K562 (cell line): ENCODE data around the gene GYG2. TPM values are rescaled to one million over a fixed set of nuclear protein-coding genes. Genes with fewer than 3 reads are reported as not detected.

Experiments
- ATAC-seq: fragments of 200-7000 bp; cut with Tn5 transposase; 3 replicates; pipeline ENCODE4 v1.9.1; 2020; ENCODE audit warnings: moderate library complexity
- BruUV-seq: library from RNA; stranded (reverse); fragments of 400-500 nt; replicated peaks from 2 replicates; lab custom pipeline; 2021; lab: Mats Ljungman, UMichigan
- CTCF ChIA-PET: fragments of 300-600 bp; formaldehyde crosslinking; extraction: SDS; loops from one replicate; lab custom pipeline; 2021; ENCODE audit warnings: low intra/inter-chr PET ratio; lab: Yijun Ruan, JAX
- POLR2A ChIA-PET: fragments of 300-600, 350-650 bp; sonication (Branson Sonifier 250); formaldehyde crosslinking; extraction: SDS; loops from one replicate; lab custom pipeline; 2021; ENCODE audit warnings: antibody characterized with exemption, inconsistent platforms; lab: Yijun Ruan, JAX
- DNase-seq, 4 experiments: peaks; one replicate each; pipeline versions ENCODE4 v3.0.0 to v3.0.0-alpha.2; 2011 to 2018; ENCODE audit warnings: low spot score in 3 of 4, mixed read lengths in 3 of 4; ENCODE audit errors: extremely low read depth in 1 of 4
- FAIRE-seq: peaks from 2 replicates; lab custom pipeline; 2011; peaks lifted over from hg19 to GRCh38; lab: Jason Lieb, UNC
- H2AFZ ChIP-seq: 2 replicates; pipeline ENCODE4 v1.6.0; 2011; ENCODE audit warnings: low read depth, low read length, control low read depth, inconsistent platforms
- H3K27ac ChIP-seq: fragments of 200-600 bp; 3 replicates; pipeline ENCODE4 v1.8.0; 2011; ENCODE audit warnings: low read depth, mild to moderate bottlenecking, control low read depth, inconsistent platforms, low read length, moderate library complexity, mixed read lengths; ENCODE audit errors: extremely low read depth
- H3K27me3 ChIP-seq, 2 experiments: fragments of 300-600 bp in 1 of 2; 2 replicates in 1 of 2; 3 replicates in 1 of 2; pipeline versions ENCODE4 v1.6.0 to v1.8.0; 2011; ENCODE audit warnings: inconsistent platforms in 2 of 2, low read length in 2 of 2, mild to moderate bottlenecking in 1 of 2, mixed read lengths in 1 of 2, moderate library complexity in 1 of 2; ENCODE audit not compliant: control insufficient read depth in 2 of 2, insufficient read depth in 2 of 2
- H3K36me3 ChIP-seq: fragments of 300-600 bp; 3 replicates; pipeline ENCODE4 v1.8.0; 2011; ENCODE audit warnings: mild to moderate bottlenecking, low read length, inconsistent platforms; ENCODE audit not compliant: control insufficient read depth, insufficient read depth
- H3K4me1 ChIP-seq, 2 experiments: fragments of 200-600 bp in 1 of 2; replicated peaks in 1 of 2; 2 replicates in 1 of 2; 3 replicates in 1 of 2; pipeline versions ENCODE4 v1.5.1 to v1.8.0; 2011; ENCODE audit warnings: inconsistent platforms in 2 of 2, low read length in 2 of 2, mild to moderate bottlenecking in 1 of 2, mixed read lengths in 1 of 2, moderate library complexity in 1 of 2; ENCODE audit not compliant: control insufficient read depth in 2 of 2, insufficient read depth in 2 of 2
- H3K4me2 ChIP-seq: 2 replicates; pipeline ENCODE4 v1.6.1; 2011; ENCODE audit warnings: low read length, control low read depth, inconsistent platforms, mixed read lengths; ENCODE audit not compliant: insufficient read depth
- H3K4me3 ChIP-seq: fragments of 200-600 bp; sonication (generic), shearing (Covaris generic); 2 replicates; pipeline ENCODE4 v1.5.1; 2016; ENCODE audit warnings: control low read depth, inconsistent platforms
- H3K79me2 ChIP-seq: fragments of 200-600 bp; 3 replicates; pipeline ENCODE4 v1.8.0; 2011; ENCODE audit warnings: low read length, inconsistent platforms; ENCODE audit not compliant: control insufficient read depth, insufficient read depth
- H3K9ac ChIP-seq, 2 experiments: 2 replicates each; pipeline versions ENCODE4 v1.6.0 to v1.6.1; 2011; ENCODE audit warnings: low read depth in 2 of 2, low read length in 2 of 2, control low read depth in 1 of 2, inconsistent platforms in 1 of 2, mild to moderate bottlenecking in 1 of 2, mixed read lengths in 1 of 2; ENCODE audit not compliant: insufficient read depth in 1 of 2
- H3K9me1 ChIP-seq: one replicate; pipeline ENCODE4 v1.6.0; 2011; ENCODE audit warnings: inconsistent platforms, mild to moderate bottlenecking, low read length, moderate library complexity; ENCODE audit not compliant: control insufficient read depth, insufficient read depth
- H3K9me3 ChIP-seq: replicated peaks from 2 replicates; pipeline ENCODE4 v1.5.1; 2011; ENCODE audit warnings: low read depth, low read length, inconsistent platforms; ENCODE audit not compliant: control insufficient read depth, insufficient read depth
- H4K20me1 ChIP-seq: replicated peaks from 2 replicates; pipeline ENCODE4 v1.6.1; 2011; ENCODE audit warnings: low read length, inconsistent platforms, mixed read lengths; ENCODE audit not compliant: control insufficient read depth, insufficient read depth
- AFF4 ChIP-seq: sonication (generic); formaldehyde crosslinking; IDR thresholded peaks from 2 replicates; pipeline ENCODE4 v1.8.0; 2023; ENCODE audit warnings: mild to moderate bottlenecking, missing genetic modification reagents
- CTCF ChIP-seq, 3 experiments: IDR thresholded peaks in 2 of 3; conservative IDR thresholded peaks in 1 of 3; 2 replicates each; pipeline ENCODE4 v1.5.1; 2011 to 2012; ENCODE audit warnings: low read length in 3 of 3, mild to moderate bottlenecking in 3 of 3, control low read depth in 2 of 3, improper control_type of control experiment in 1 of 3, inconsistent platforms in 1 of 3, low read depth in 1 of 3, mixed read lengths in 1 of 3, moderate library complexity in 1 of 3; ENCODE audit not compliant: insufficient read depth in 2 of 3
- ERF ChIP-seq: fragments of 450-650 bp; formaldehyde crosslinking; IDR thresholded peaks from 2 replicates; pipeline ENCODE4 v1.4.0; 2020; ENCODE audit warnings: mild to moderate bottlenecking, mixed read lengths
- HBP1 ChIP-seq: fragments of 450-650 bp; formaldehyde crosslinking; IDR thresholded peaks from 2 replicates; pipeline ENCODE4 v1.4.0; 2022; ENCODE audit warnings: missing genetic modification characterization
- MED1 ChIP-seq: sonication (generic); formaldehyde crosslinking; IDR thresholded peaks from 2 replicates; pipeline ENCODE4 v1.8.1; 2023; ENCODE audit warnings: missing genetic modification reagents, borderline replicate concordance
- MTA3 ChIP-seq: fragments of 450-650 bp; formaldehyde crosslinking; IDR thresholded peaks from 2 replicates; pipeline ENCODE4 v1.6.1; 2017; ENCODE audit warnings: mild to moderate bottlenecking, borderline replicate concordance
- NRF1 ChIP-seq, 2 experiments: fragments of 450-650 bp; IDR thresholded peaks in 1 of 2; conservative IDR thresholded peaks in 1 of 2; 2 replicates each; pipeline ENCODE4 v1.6.1; 2014; ENCODE audit warnings: mild to moderate bottlenecking in 2 of 2
- PCBP1 ChIP-seq: fragments of 200-400 bp; formaldehyde crosslinking; IDR thresholded peaks from 2 replicates; pipeline ENCODE4 v1.6.1; 2018; ENCODE audit warnings: mild to moderate bottlenecking, low read depth, low read length; ENCODE audit not compliant: poor library complexity, severe bottlenecking
- PHF8 ChIP-seq: fragments of 200-600 bp; sonication (generic); IDR thresholded peaks from 2 replicates; pipeline ENCODE4 v1.6.1; 2012; ENCODE audit warnings: mixed run types, mild to moderate bottlenecking, inconsistent platforms, low read length, moderate library complexity, borderline replicate concordance
- POLR3A ChIP-seq: IDR thresholded peaks from 2 replicates; pipeline ENCODE4 v1.6.1; 2011; ENCODE audit warnings: borderline replicate concordance, mild to moderate bottlenecking, moderate library complexity; ENCODE audit not compliant: insufficient read length, insufficient read depth; ENCODE audit errors: extremely low read depth
- PYGO2 ChIP-seq: fragments of 450-650 bp; IDR thresholded peaks from 2 replicates; pipeline ENCODE4 v1.6.1; 2016; ENCODE audit warnings: mild to moderate bottlenecking, missing genetic modification characterization, moderate library complexity, missing compliant biosample characterization
- SMAD3 ChIP-seq: fragments of 450-650 bp; formaldehyde crosslinking; conservative IDR thresholded peaks from 2 replicates; pipeline ENCODE4 v1.4.0; 2020; ENCODE audit warnings: mild to moderate bottlenecking
- ZBTB34 ChIP-seq: fragments of 250-450 bp; sonication (Bioruptor Pico); IDR thresholded peaks from 2 replicates; pipeline ENCODE4 v1.8.0; 2021; ENCODE audit warnings: mild to moderate bottlenecking, moderate library complexity
- ZNF696 ChIP-seq: fragments of 250-450 bp; sonication (Bioruptor Pico); conservative IDR thresholded peaks from 2 replicates; pipeline ENCODE4 v1.4.0; 2020; ENCODE audit warnings: mild to moderate bottlenecking, moderate library complexity
- WGBS: fragments of 100-300 bp; shearing (Covaris generic); methylation state at CpG from one replicate; pipeline ENCODE4 v1.1.6; 2016; ENCODE audit warnings: low coverage, mixed read lengths; ENCODE audit not compliant: insufficient coverage; ENCODE audit errors: missing lambda C conversion rate; 5-methylcytosine and 5-hydroxymethylcytosine counted together
- in situ Hi-C: fragments of 300-500 bp; cut with MboI; formaldehyde crosslinking; loops from 4 replicates; pipeline ENCODE4 v1.15.0; 2018; ENCODE audit warnings: inconsistent platforms, mixed read lengths
- intact Hi-C: fragments of 100-400 bp; cut with micrococcal nuclease; formaldehyde crosslinking; loops from 2 replicates; pipeline ENCODE4 v1.14.2; 2022
- polyA plus RNA-seq, 8 experiments: library from polyadenylated mRNA; depleted of rRNA in 4 of 8; stranded (reverse) in 5 of 8; unstranded in 3 of 8; fragments of >200 nt; fragmentation: Nextera tagmentation in 2 of 8; fragmentation: Illumina TruSeq in 1 of 8; extraction: Ambion mirVana in 2 of 8; extraction: Trizol in 1 of 8; gene quantifications; 2 replicates each; pipeline versions ENCODE4 v1.2.1 to v1.2.3, GENCODE V29; 2011 to 2014; ENCODE audit warnings: inconsistent platforms in 1 of 8, missing spikeins in 1 of 8
- total RNA-seq, 7 experiments: library from RNA; depleted of rRNA in 6 of 7; stranded (reverse); fragments of >200 nt in 6 of 7; fragmentation: Illumina TruSeq in 2 of 7; extraction: Trizol in 2 of 7; gene quantifications; 2 replicates each; pipeline versions ENCODE4 v1.2.1 to v1.2.3, GENCODE V29; 2011 to 2021; ENCODE audit warnings: low replicate concordance in 1 of 7

The GYG2 gene
- total and polyA plus RNA-seq, 9 of the 15 experiments (the other 6 are each of a cell fraction or from before 2014, with no cell fraction given): 0.24 to 4.4 (median 2.9) TPM

- DNase-seq (no peak), FAIRE-seq (no peak), ATAC-seq (no peak)
- Histone ChIP-seq H3K36me3 (no peaks in the 10 kb centered on the region), H3K9me1 (no peaks in the 10 kb centered on the region), H4K20me1 (no peaks in the 10 kb centered on the region), H3K9ac (no peak overlapping the region), H3K4me1 (peaks cover 0 to 3% of the 10 kb centered on the region in 2 experiments; a peak in 2 of 5 replicates), H3K4me3 (no peak overlapping the region), H3K9me3 (peaks cover 2% of the 10 kb centered on the region; the same call in 1 of the 2 replicates), H3K4me2 (no peak overlapping the region), H2AFZ (no peak overlapping the region), H3K27me3 (no peaks in the 10 kb centered on the region; a peak in 1 of 5 replicates), H3K79me2 (no peaks in the 10 kb centered on the region), H3K27ac (no peak overlapping the region)
- BruUV-seq: no TSS peak
- ChIA-PET CTCF (no interaction called here), POLR2A (no interaction called here)
- in situ Hi-C loops (no loop called here), intact Hi-C loops (no loop called here)
- WGBS: 29% methylated on average over 10 of the region's 27 CpGs
- no peak for TF ChIP-seq CTCF (IDR thresholded peaks at IDR 0.05 in 2 of 3, conservative IDR thresholded peaks at IDR 0.05 in 1 of 3; ENCODE audit: insufficient read depth in 2 of 3, low read depth in 1 of 3, low read length in 3 of 3)
- no peak for TF ChIP-seq MED1
- no peak for TF ChIP-seq POLR3A
- TF ChIP-seq HBP1 (CRISPR knock-in tag): no peak
- TF ChIP-seq ZNF696 (CRISPR knock-in tag): no peak
- TF ChIP-seq NRF1 (conservative IDR thresholded peaks at IDR 0.05 in 1 of 2, IDR thresholded peaks at IDR 0.05 in 1 of 2): no peak
- no peak for TF ChIP-seq PYGO2 (tag)
- no peak for TF ChIP-seq ZBTB34 (CRISPR knock-in tag)
- no peak for TF ChIP-seq SMAD3 (CRISPR knock-in tag)
- TF ChIP-seq PHF8: no peak
- no peak for TF ChIP-seq AFF4 (CRISPR knock-in tag)
- no peak for TF ChIP-seq MTA3
- TF ChIP-seq PCBP1: no peak
- TF ChIP-seq ERF (CRISPR knock-in tag): no peak
Measured at GRCh38 chrX:2907295-2907694, 78.6 kb downstream of the GYG2 start.
